ENCODE results near the gene BRIP1. TPM values are rescaled to one million over a fixed set of nuclear protein-coding genes. Genes with fewer than 3 reads are reported as not detected.

The BRIP1 gene
- total RNA-seq, 1 donor from 2014 or later: 6.4 TPM

- Histone ChIP-seq H3K9me3 (ENCODE audit: insufficient read depth, low read depth, low read length) (no peaks in the 10 kb centered on the region), H3K9ac (ENCODE audit: low read length) (no peak overlapping the region), H4K20me1 (ENCODE audit: insufficient read depth, low read length) (no peaks in the 10 kb centered on the region), H3K27me3 (ENCODE audit: insufficient read depth, low read length) (no peaks in the 10 kb centered on the region), H3K4me2 (ENCODE audit: low read length) (no peak overlapping the region), H3K4me1 (ENCODE audit: insufficient read depth, low read length) (peaks cover 19% of the 10 kb centered on the region), H3K27ac (ENCODE audit: low read depth, low read length) (peak overlapping the region; percentile 63), H3K4me3 (ENCODE audit: insufficient read depth, low read depth, low read length) (no peak overlapping the region), H3K36me3 (ENCODE audit: insufficient read depth, low read length) (no peaks in the 10 kb centered on the region), H2AFZ (ENCODE audit: low read depth, low read length) (no peak overlapping the region), H3K79me2 (ENCODE audit: insufficient read depth, low read length) (peaks cover 6% of the 10 kb centered on the region)
- no peaks in the 10 kb centered on the region for H3K9me3 Mint-ChIP-seq (ENCODE audit: unreplicated experiment)
- no peak for DNase-seq (ENCODE audit: low read depth)
- peaks cover 13% of the 10 kb centered on the region for H3K4me1 Mint-ChIP-seq (ENCODE audit: low read depth, unreplicated experiment)
- H3K27ac Mint-ChIP-seq (ENCODE audit: unreplicated experiment): peak overlapping the region; percentile 41
- no peak for TF ChIP-seq CTCF (IDR thresholded peaks at IDR 0.05; ENCODE audit: insufficient read depth, low read depth, low read length)
- no peaks in the 10 kb centered on the region for H3K36me3 Mint-ChIP-seq (ENCODE audit: low read depth, unreplicated experiment)
- H3K27me3 Mint-ChIP-seq (ENCODE audit: low read depth, unreplicated experiment): no peaks in the 10 kb centered on the region
- FAIRE-seq: no peak
- H3K4me3 Mint-ChIP-seq (ENCODE audit: unreplicated experiment): no peak overlapping the region
Observed at GRCh38 chr17:61806081-61806828, 57.1 kb downstream of the BRIP1 start.

GRCh38 chr17:61805399-61805798 lies 57.9 kb downstream of the BRIP1 start:
- Mint-ChIP-seq H3K36me3 (ENCODE audit: low read depth, unreplicated experiment) (no peaks in the 10 kb centered on the region), H3K27ac (ENCODE audit: unreplicated experiment) (peak overlapping the region; percentile 82), H3K4me1 (ENCODE audit: low read depth, unreplicated experiment) (peaks cover 13% of the 10 kb centered on the region), H3K27me3 (ENCODE audit: low read depth, unreplicated experiment) (no peaks in the 10 kb centered on the region), H3K9me3 (ENCODE audit: unreplicated experiment) (no peaks in the 10 kb centered on the region), H3K4me3 (ENCODE audit: unreplicated experiment) (no peak overlapping the region)
- H3K27me3 ChIP-seq (ENCODE audit: insufficient read depth, low read length): no peaks in the 10 kb centered on the region
- H3K4me1 ChIP-seq (ENCODE audit: insufficient read depth, low read length): peaks cover 19% of the 10 kb centered on the region
- H3K79me2 ChIP-seq (ENCODE audit: insufficient read depth, low read length): peaks cover 6% of the 10 kb centered on the region
- peak overlapping the region; percentile 24 for H3K4me2 ChIP-seq (ENCODE audit: low read length)
- peaks cover 2% of the 10 kb centered on the region for H3K36me3 ChIP-seq (ENCODE audit: insufficient read depth, low read length)
- H2AFZ ChIP-seq (ENCODE audit: low read depth, low read length): no peak overlapping the region
- H3K9me3 ChIP-seq (ENCODE audit: insufficient read depth, low read depth, low read length): no peaks in the 10 kb centered on the region
- TF ChIP-seq EZH2 (IDR thresholded peaks at IDR 0.05; ENCODE audit: insufficient read depth, low read length) (no peak), CTCF (IDR thresholded peaks at IDR 0.05; ENCODE audit: insufficient read depth, low read depth, low read length) (no peak)
- H3K27ac ChIP-seq (ENCODE audit: low read depth, low read length): peak overlapping the region; percentile 63
- no peak overlapping the region for H3K4me3 ChIP-seq (ENCODE audit: insufficient read depth, low read depth, low read length)
- no peaks in the 10 kb centered on the region for H4K20me1 ChIP-seq (ENCODE audit: insufficient read depth, low read length)
- no peak overlapping the region for H3K9ac ChIP-seq (ENCODE audit: low read length)
- FAIRE-seq (peak; percentile 63), DNase-seq (ENCODE audit: low read depth) (peak; percentile 71)

GRCh38 chr17:61803796-61804195 lies 59.5 kb downstream of the BRIP1 start:
- H3K4me1 ChIP-seq (ENCODE audit: insufficient read depth, low read length): peaks cover 12% of the 10 kb centered on the region
- no peak overlapping the region for H3K4me3 Mint-ChIP-seq (ENCODE audit: unreplicated experiment)
- H3K4me3 ChIP-seq (ENCODE audit: insufficient read depth, low read depth, low read length): no peak overlapping the region
- H3K9me3 ChIP-seq (ENCODE audit: insufficient read depth, low read depth, low read length): no peaks in the 10 kb centered on the region
- H3K27me3 ChIP-seq (ENCODE audit: insufficient read depth, low read length): no peaks in the 10 kb centered on the region
- H3K4me1 Mint-ChIP-seq (ENCODE audit: low read depth, unreplicated experiment): peaks cover 9% of the 10 kb centered on the region
- H3K27me3 Mint-ChIP-seq (ENCODE audit: low read depth, unreplicated experiment): no peaks in the 10 kb centered on the region
- no peak overlapping the region for H3K27ac Mint-ChIP-seq (ENCODE audit: unreplicated experiment)
- no peak overlapping the region for H2AFZ ChIP-seq (ENCODE audit: low read depth, low read length)
- no peaks in the 10 kb centered on the region for H3K36me3 Mint-ChIP-seq (ENCODE audit: low read depth, unreplicated experiment)
- TF ChIP-seq EZH2 (IDR thresholded peaks at IDR 0.05; ENCODE audit: insufficient read depth, low read length) (no peak), CTCF (IDR thresholded peaks at IDR 0.05; ENCODE audit: insufficient read depth, low read depth, low read length) (no peak)
- H3K36me3 ChIP-seq (ENCODE audit: insufficient read depth, low read length): peaks cover 4% of the 10 kb centered on the region
- H3K9me3 Mint-ChIP-seq (ENCODE audit: unreplicated experiment): no peaks in the 10 kb centered on the region
- H4K20me1 ChIP-seq (ENCODE audit: insufficient read depth, low read length): no peaks in the 10 kb centered on the region
- H3K9ac ChIP-seq (ENCODE audit: low read length): no peak overlapping the region
- no peak overlapping the region for H3K4me2 ChIP-seq (ENCODE audit: low read length)
- no peak overlapping the region for H3K27ac ChIP-seq (ENCODE audit: low read depth, low read length)
- H3K79me2 ChIP-seq (ENCODE audit: insufficient read depth, low read length): peaks cover 6% of the 10 kb centered on the region
- no peak for DNase-seq (ENCODE audit: low read depth)
- no peak for FAIRE-seq
